CMK (cell line): ENCODE results near the gene CRHBP.

Experiments
- DNase-seq: peaks from one replicate; pipeline ENCODE4 v3.0.0-alpha.2; 2010; ENCODE audit warnings: low read depth

CRHBP gene

DNA sequence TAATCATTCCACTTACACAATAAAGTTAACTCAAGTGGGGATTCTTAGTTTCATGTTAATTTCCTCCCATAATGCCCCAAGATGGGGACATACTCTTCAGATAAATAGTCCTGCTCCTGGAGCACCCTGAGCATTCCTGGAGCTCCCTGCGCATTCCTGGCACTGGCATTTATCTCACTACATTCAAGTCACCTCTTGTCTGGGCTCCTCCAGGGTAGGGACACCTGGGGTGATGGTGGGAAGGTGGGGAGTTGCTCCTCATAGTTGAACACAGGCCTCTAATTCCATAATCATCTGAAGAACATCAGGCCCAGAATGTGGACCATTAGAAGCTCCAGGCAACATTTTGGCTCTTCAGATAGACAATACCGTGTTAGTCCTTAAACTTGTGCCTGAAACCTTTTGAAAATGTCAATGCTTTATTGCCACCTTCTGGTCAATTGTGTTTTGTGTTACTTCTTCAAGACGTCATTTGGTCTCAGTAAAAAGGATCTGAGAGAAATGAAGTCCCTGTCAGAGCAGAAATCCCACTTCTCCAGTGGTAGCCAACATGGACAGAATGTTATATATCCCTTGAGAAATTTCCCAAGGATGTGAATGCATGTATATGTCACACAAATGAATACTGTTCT, 63.2 kb downstream of the CRHBP start:
- DNase-seq = no peak

- no peak for DNase-seq
These were observed 64.1 kb downstream of the CRHBP start for GRCh38 chr5:77016962-77017361.

DNA sequence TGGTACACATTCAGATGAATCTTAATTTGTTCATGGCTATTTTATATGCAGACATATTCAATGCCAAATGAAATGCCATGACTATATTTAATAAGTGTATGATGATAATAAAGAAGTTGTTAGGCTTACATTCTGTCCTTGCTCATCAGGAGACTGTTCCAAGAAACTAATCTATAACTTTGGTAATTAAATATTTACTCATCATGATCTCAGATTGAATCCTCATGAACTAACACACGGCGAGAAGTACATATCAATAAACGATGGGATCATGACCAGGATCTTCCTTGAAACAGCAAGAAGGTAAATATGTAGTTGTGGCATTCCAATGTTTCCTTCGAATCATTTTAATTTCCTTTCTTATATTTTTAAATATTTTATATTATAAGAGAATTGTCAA, 64.8 kb downstream of the CRHBP start:
- no peak for DNase-seq
